HepG2 (cell line): ENCODE data around the gene N4BP2. TPM values are rescaled to one million over a fixed set of nuclear protein-coding genes. Genes with fewer than 3 reads are reported as not detected.

ENCODE experiments used
- ATAC-seq: fragments of 200-7000 bp; cut with Tn5 transposase; 3 replicates; pipeline ENCODE4 v1.9.1; 2020; ENCODE audit warnings: mild to moderate bottlenecking, moderate library complexity
- BruUV-seq: library from RNA; stranded (reverse); fragments of 400-500 nt; replicated peaks from 2 replicates; lab custom pipeline; 2021; lab: Mats Ljungman, UMichigan
- CTCF ChIA-PET: fragments of 300-600 bp; formaldehyde crosslinking; extraction: SDS; loops from one replicate; lab custom pipeline; 2021; ENCODE audit warnings: low total read pairs, inconsistent platforms, low intra/inter-chr PET ratio; lab: Yijun Ruan, JAX
- POLR2A ChIA-PET: fragments of 350-600 bp; sonication (Branson Sonifier 250); formaldehyde crosslinking; loops from one replicate; lab custom pipeline; 2020; ENCODE audit warnings: antibody characterized with exemption, inconsistent platforms; lab: Yijun Ruan, JAX
- DNase-seq: peaks from one replicate; pipeline ENCODE4 v3.0.0-alpha.2; 2015; ENCODE audit warnings: low spot score
- FAIRE-seq: peaks from 3 replicates; lab custom pipeline; 2011; peaks lifted over from hg19 to GRCh38; lab: Jason Lieb, UNC
- H2AFZ ChIP-seq: one replicate; pipeline ENCODE4 v1.6.1; 2011; ENCODE audit warnings: low read length, inconsistent platforms
- H3K27ac ChIP-seq: fragments of 300-600 bp; 3 replicates; pipeline ENCODE4 v1.8.0; 2011; ENCODE audit warnings: mixed run types, mild to moderate bottlenecking, mixed read lengths, low read length, inconsistent platforms; ENCODE audit not compliant: insufficient read depth; ENCODE audit errors: extremely low read length
- H3K27me3 ChIP-seq, 2 experiments: fragments of 200-600 bp in 1 of 2; 2 replicates in 1 of 2; 3 replicates in 1 of 2; pipeline versions ENCODE4 v1.6.0 to v1.8.0; 2011; ENCODE audit warnings: low read length in 2 of 2, mild to moderate bottlenecking in 2 of 2, moderate library complexity in 2 of 2, inconsistent platforms in 1 of 2; ENCODE audit not compliant: insufficient read depth in 2 of 2, control insufficient read depth in 1 of 2
- H3K36me3 ChIP-seq, 2 experiments: fragments of 200-600 bp in 1 of 2; replicated peaks in 1 of 2; 2 replicates in 1 of 2; 3 replicates in 1 of 2; pipeline versions ENCODE4 v1.5.1 to v1.8.0; 2011; ENCODE audit warnings: low read length in 2 of 2, inconsistent platforms in 1 of 2; ENCODE audit not compliant: insufficient read depth in 2 of 2, control insufficient read depth in 1 of 2
- H3K4me1 ChIP-seq: 2 replicates; pipeline ENCODE4 v1.5.1; 2012; ENCODE audit warnings: low read length, inconsistent platforms; ENCODE audit not compliant: insufficient read depth
- H3K4me2 ChIP-seq: 2 replicates; pipeline ENCODE4 v1.6.0; 2011; ENCODE audit warnings: low read depth, low read length, inconsistent platforms
- H3K4me3 ChIP-seq, 3 experiments: fragments of 200-600 bp in 1 of 3; sonication (generic), shearing (Covaris generic) in 1 of 3; replicated peaks in 1 of 3; 2 replicates each; pipeline ENCODE4 v1.5.1; 2011 to 2016; ENCODE audit warnings: low read length in 3 of 3, inconsistent platforms in 2 of 3, low read depth in 2 of 3, mild to moderate bottlenecking in 2 of 3, control low read depth in 1 of 3, mixed read lengths in 1 of 3; ENCODE audit not compliant: insufficient read depth in 1 of 3
- H3K79me2 ChIP-seq: one replicate; pipeline ENCODE4 v1.6.1; 2011; ENCODE audit warnings: low read length, inconsistent platforms; ENCODE audit not compliant: insufficient read depth
- H3K9ac ChIP-seq: 2 replicates; pipeline ENCODE4 v1.6.0; 2011; ENCODE audit warnings: mild to moderate bottlenecking, low read depth, low read length, inconsistent platforms; ENCODE audit not compliant: insufficient read depth
- H3K9me3 ChIP-seq: 2 replicates; pipeline ENCODE4 v1.5.1; 2012; ENCODE audit warnings: mild to moderate bottlenecking, low read length
- H4K20me1 ChIP-seq: 2 replicates; pipeline ENCODE4 v1.6.0; 2011; ENCODE audit warnings: inconsistent platforms, mild to moderate bottlenecking, low read length, moderate library complexity; ENCODE audit not compliant: insufficient read depth
- ARNT ChIP-seq: fragments of 450-650 bp; IDR thresholded peaks from 2 replicates; pipeline ENCODE4 v1.6.1; 2017
- CC2D1A ChIP-seq: sonication (generic); formaldehyde crosslinking; IDR thresholded peaks from 2 replicates; pipeline ENCODE4 v1.8.1; 2023; ENCODE audit warnings: mild to moderate bottlenecking, missing genetic modification reagents
- CHD4 ChIP-seq: fragments of 200-600 bp; sonication (generic); IDR thresholded peaks from 2 replicates; pipeline ENCODE4 v1.7.0; 2017; ENCODE audit warnings: mild to moderate bottlenecking, low read length, borderline replicate concordance
- KAT7 ChIP-seq: IDR thresholded peaks from 2 replicates; pipeline ENCODE4 v1.6.1; 2018; ENCODE audit warnings: borderline replicate concordance, missing compliant biosample characterization
- KDM5B ChIP-seq: sonication (generic); formaldehyde crosslinking; IDR thresholded peaks from 2 replicates; pipeline ENCODE4 v1.4.0; 2020; ENCODE audit warnings: missing genetic modification reagents, mild to moderate bottlenecking, borderline replicate concordance
- NFIB ChIP-seq: sonication (generic); formaldehyde crosslinking; IDR thresholded peaks from 2 replicates; pipeline ENCODE4 v1.9.0; 2021; ENCODE audit warnings: missing genetic modification reagents, mild to moderate bottlenecking, borderline replicate concordance
- PHB2 ChIP-seq: fragments of 450-650 bp; IDR thresholded peaks from 2 replicates; pipeline ENCODE4 v1.6.1; 2018; ENCODE audit not compliant: partially characterized antibody
- RFX5 ChIP-seq: IDR thresholded peaks from 2 replicates; pipeline ENCODE4 v1.6.1; 2011; ENCODE audit warnings: low read depth, low read length, improper control_type of control experiment
- SIN3B ChIP-seq: fragments of 150-350 bp; IDR thresholded peaks from 2 replicates; pipeline ENCODE4 v1.6.1; 2014; ENCODE audit warnings: low read length
- U2AF2 ChIP-seq: fragments of 200-400 bp; formaldehyde crosslinking; IDR thresholded peaks from 2 replicates; pipeline ENCODE4 v1.6.1; 2017; ENCODE audit warnings: low read depth, mild to moderate bottlenecking, low read length
- ZBTB1 ChIP-seq: sonication (generic); formaldehyde crosslinking; IDR thresholded peaks from 2 replicates; pipeline ENCODE4 v1.4.0; 2020; ENCODE audit warnings: missing genetic modification reagents, borderline replicate concordance
- ZGPAT ChIP-seq: IDR thresholded peaks from 2 replicates; pipeline ENCODE4 v1.6.1; 2016; ENCODE audit warnings: mild to moderate bottlenecking
- ZNF282 ChIP-seq: fragments of 450-650 bp; IDR thresholded peaks from 2 replicates; pipeline ENCODE4 v1.6.1; 2018; ENCODE audit not compliant: partially characterized antibody
- ZNF562 ChIP-seq: sonication (generic); formaldehyde crosslinking; IDR thresholded peaks from 2 replicates; pipeline ENCODE4 v1.8.0; 2022; ENCODE audit warnings: missing genetic modification reagents, borderline replicate concordance
- ZNF672 ChIP-seq: sonication (generic); formaldehyde crosslinking; IDR thresholded peaks from 2 replicates; pipeline ENCODE4 v1.8.1; 2022; ENCODE audit warnings: missing genetic modification reagents
- in situ Hi-C: cut with HindIII; loops from 2 replicates; pipeline ENCODE4 v1.10.0; 2017; ENCODE audit warnings: low pct_unique_long_range_greater_than_20kb; ENCODE audit not compliant: extremely low pct_ligation_motif_present
- intact Hi-C: fragments of 100-400 bp; cut with micrococcal nuclease; formaldehyde crosslinking; loops from one replicate; pipeline ENCODE4 v1.10.0; 2022; ENCODE audit not compliant: unreplicated experiment
- polyA plus RNA-seq, 8 experiments: library from polyadenylated mRNA; depleted of rRNA in 3 of 8; stranded (reverse) in 7 of 8; unstranded in 1 of 8; fragments of >200 nt; fragmentation: Illumina TruSeq in 4 of 8; extraction: Trizol in 4 of 8; gene quantifications; 2 replicates each; pipeline versions ENCODE4 v1.2.1 to v1.2.3, GENCODE V29; 2011 to 2016; ENCODE audit warnings: low read depth in 4 of 8, missing spikeins in 1 of 8, mixed read lengths in 1 of 8; ENCODE audit not compliant: insufficient read depth in 1 of 8
- total RNA-seq, 5 experiments: library from RNA; depleted of rRNA; stranded (reverse); fragments of >200 nt; fragmentation: Illumina TruSeq; extraction: Trizol; gene quantifications; 2 replicates each; pipeline ENCODE4 v1.2.3, GENCODE V29; 2016; ENCODE audit warnings: low read depth in 1 of 5
- TF ChIP-seq, protein P1 (sequence below): sonication (generic); formaldehyde crosslinking; conservative IDR thresholded peaks from 2 replicates; pipeline ENCODE4 v1.4.0; 2020; ENCODE audit warnings: missing genetic modification reagents
- TF ChIP-seq, protein P2 (sequence below): sonication (generic); formaldehyde crosslinking; IDR thresholded peaks from 2 replicates; pipeline ENCODE4 v1.4.0; 2020; ENCODE audit warnings: missing genetic modification reagents, mild to moderate bottlenecking, borderline replicate concordance

The N4BP2 gene
- total and polyA plus RNA-seq, 2 of the 13 experiments (the other 11 are each of a cell fraction or from before 2014, with no cell fraction given) = 5.6 to 12.9 TPM

- no peak overlapping the region for H3K9ac ChIP-seq
- no peaks in the 10 kb centered on the region; a peak in 1 of 5 replicates for H3K27me3 ChIP-seq
- no peaks in the 10 kb centered on the region for H3K9me3 ChIP-seq
- H3K4me2 ChIP-seq = no peak overlapping the region
- no peak for ATAC-seq
- CTCF ChIA-PET = no interaction called here
- POLR2A ChIA-PET = no interaction called here
- H3K36me3 ChIP-seq = peaks cover 9 to 19% of the 10 kb centered on the region in 2 experiments; a peak in 4 of 5 replicates
- H3K4me3 ChIP-seq = no peak overlapping the region
- in situ Hi-C loops = no loop called here
- 0 out of 2 replicates have a peak, but pooled peaks cover 3% of the 10 kb centered on the region for H4K20me1 ChIP-seq
- intact Hi-C loops = no loop called here
- no peak for FAIRE-seq
- BruUV-seq = no TSS peak
- H2AFZ ChIP-seq = no peak overlapping the region
- no peak overlapping the region for H3K27ac ChIP-seq
- no peaks in the 10 kb centered on the region for H3K79me2 ChIP-seq
- no peak for DNase-seq
- 0 out of 2 replicates have a peak, but pooled peaks cover 5% of the 10 kb centered on the region for H3K4me1 ChIP-seq
- no peak for TF ChIP-seq ZNF672 (CRISPR knock-in tag)
- TF ChIP-seq KDM5B = no peak
- no peak for TF ChIP-seq SIN3B
- no peak for TF ChIP-seq RFX5
- no peak for TF ChIP-seq NFIB (CRISPR knock-in tag)
- no peak for TF ChIP-seq CC2D1A (CRISPR knock-in tag)
- TF ChIP-seq CHD4 = no peak
- TF ChIP-seq ZNF282 = no peak
- TF ChIP-seq, protein P1, sequence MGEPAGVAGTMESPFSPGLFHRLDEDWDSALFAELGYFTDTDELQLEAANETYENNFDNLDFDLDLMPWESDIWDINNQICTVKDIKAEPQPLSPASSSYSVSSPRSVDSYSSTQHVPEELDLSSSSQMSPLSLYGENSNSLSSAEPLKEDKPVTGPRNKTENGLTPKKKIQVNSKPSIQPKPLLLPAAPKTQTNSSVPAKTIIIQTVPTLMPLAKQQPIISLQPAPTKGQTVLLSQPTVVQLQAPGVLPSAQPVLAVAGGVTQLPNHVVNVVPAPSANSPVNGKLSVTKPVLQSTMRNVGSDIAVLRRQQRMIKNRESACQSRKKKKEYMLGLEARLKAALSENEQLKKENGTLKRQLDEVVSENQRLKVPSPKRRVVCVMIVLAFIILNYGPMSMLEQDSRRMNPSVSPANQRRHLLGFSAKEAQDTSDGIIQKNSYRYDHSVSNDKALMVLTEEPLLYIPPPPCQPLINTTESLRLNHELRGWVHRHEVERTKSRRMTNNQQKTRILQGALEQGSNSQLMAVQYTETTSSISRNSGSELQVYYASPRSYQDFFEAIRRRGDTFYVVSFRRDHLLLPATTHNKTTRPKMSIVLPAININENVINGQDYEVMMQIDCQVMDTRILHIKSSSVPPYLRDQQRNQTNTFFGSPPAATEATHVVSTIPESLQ (CRISPR knock-in tag) = no peak
- TF ChIP-seq ZNF562 (CRISPR knock-in tag) = no peak
- TF ChIP-seq ZGPAT = no peak
- no peak for TF ChIP-seq U2AF2
- TF ChIP-seq ARNT = no peak
- no peak for TF ChIP-seq ZBTB1 (CRISPR knock-in tag)
- TF ChIP-seq, protein P2, sequence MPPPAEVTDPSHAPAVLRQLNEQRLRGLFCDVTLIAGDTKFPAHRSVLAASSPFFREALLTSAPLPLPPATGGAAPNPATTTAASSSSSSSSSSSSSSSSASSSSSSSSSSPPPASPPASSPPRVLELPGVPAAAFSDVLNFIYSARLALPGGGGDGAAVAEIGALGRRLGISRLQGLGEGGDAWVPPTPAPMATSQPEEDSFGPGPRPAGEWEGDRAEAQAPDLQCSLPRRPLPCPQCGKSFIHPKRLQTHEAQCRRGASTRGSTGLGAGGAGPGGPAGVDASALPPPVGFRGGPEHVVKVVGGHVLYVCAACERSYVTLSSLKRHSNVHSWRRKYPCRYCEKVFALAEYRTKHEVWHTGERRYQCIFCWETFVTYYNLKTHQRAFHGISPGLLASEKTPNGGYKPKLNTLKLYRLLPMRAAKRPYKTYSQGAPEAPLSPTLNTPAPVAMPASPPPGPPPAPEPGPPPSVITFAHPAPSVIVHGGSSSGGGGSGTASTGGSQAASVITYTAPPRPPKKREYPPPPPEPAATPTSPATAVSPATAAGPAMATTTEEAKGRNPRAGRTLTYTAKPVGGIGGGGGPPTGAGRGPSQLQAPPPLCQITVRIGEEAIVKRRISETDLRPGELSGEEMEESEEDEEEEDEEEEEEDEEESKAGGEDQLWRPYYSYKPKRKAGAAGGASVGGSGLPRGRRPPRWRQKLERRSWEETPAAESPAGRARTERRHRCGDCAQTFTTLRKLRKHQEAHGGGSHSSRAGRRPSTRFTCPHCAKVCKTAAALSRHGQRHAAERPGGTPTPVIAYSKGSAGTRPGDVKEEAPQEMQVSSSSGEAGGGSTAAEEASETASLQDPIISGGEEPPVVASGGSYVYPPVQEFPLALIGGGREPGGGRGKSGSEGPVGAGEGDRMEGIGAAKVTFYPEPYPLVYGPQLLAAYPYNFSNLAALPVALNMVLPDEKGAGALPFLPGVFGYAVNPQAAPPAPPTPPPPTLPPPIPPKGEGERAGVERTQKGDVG (CRISPR knock-in tag) = no peak
- TF ChIP-seq KAT7 (CRISPR knock-in tag) = no peak
- TF ChIP-seq PHB2 = no peak
These were observed 83.5 kb downstream of the N4BP2 start for GRCh38 chr4:40140196-40140595.
